GM21576 (cell line): Measurements from ENCODE around the gene EXOSC7.
"Not testable (repeated sequence)": the region's sequence is repeated elsewhere in the genome, so short reads cannot be mapped to it uniquely, and the experiment has no call there.

ENCODE experiments used
- ATAC-seq: cut with Tn5 transposase; IDR thresholded peaks from one replicate; pipeline ENCODE4 v1.9.1; 2021; ENCODE audit warnings: mild to moderate bottlenecking, moderate library complexity; ENCODE audit not compliant: unreplicated experiment

EXOSC7 gene

DNA sequence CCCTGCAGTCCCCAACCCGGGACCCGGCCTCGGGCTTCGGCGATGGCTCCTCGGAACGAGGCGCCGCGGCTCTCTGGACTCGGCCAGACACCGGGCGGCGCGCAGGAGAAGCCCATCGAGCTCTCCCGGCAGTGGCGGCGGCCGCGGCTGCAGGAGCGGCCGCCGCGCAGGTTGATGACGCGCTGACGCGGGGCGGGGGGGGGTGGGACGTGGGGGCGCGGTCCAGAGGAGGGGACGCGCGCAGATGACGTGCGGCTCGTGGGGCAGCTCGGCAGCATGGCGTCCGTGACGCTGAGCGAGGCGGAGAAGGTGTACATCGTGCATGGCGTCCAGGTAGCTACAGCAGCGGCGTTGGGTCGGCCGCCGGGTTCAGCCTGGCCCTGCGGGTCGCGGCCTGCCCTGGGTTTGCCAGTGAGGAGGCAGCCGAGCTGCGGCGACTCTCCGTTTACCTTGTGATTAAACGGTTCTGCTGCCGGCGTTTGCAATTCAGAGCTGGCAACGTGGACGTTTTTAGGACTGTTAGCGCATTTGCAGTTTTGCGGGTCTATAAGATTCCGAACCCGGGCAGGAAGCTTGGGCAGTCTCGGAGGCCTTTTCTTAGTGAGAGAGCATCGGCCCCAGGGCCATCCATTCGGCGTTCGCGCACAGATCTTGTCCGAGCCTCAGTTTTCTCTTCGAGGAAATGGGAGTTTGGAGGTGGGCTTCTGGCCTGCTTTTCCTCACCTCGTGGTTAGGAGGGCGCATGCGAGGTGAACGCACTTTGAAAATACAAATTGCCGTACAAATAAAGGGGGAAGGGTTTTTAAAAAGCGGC, at the start of gene EXOSC7, which contains the start of gene ZDHHC3:
Gene EXOSC7, plus strand, starts transcription at position 243 of the 814 bp plus-strand sequence. Its CDS starts 34 bp downstream, at position 277.
Gene ZDHHC3, minus strand, starts transcription at position 173 of the 814 bp plus-strand sequence. CDS start 16,738 bp downstream, outside the sequence.
- peak; percentile 78 for ATAC-seq

DNA sequence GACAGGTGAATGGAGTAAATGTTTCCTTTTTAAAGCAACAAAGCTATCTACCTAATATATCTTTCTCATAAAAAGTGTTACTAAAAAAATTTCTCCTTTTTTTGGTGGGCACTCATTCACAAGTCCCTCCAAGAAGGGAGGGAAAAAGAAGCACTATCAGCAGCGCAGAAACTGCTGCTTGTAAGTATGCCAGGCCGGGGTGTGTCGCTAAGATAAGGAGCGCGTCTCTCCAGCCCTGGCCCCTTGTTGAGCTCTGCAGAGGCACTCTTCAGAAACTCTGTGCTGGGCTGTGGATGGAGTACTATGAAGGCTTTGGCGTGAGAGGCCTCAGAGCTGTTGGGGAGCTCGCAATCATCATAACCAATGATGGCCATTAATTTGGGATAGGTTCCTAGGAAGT, 49.1 kb upstream of the EXOSC7 start:
- no peak for ATAC-seq

GRCh38 chr3:44927371-44927770, 48.7 kb upstream of the EXOSC7 start:
- ATAC-seq: no peak

DNA sequence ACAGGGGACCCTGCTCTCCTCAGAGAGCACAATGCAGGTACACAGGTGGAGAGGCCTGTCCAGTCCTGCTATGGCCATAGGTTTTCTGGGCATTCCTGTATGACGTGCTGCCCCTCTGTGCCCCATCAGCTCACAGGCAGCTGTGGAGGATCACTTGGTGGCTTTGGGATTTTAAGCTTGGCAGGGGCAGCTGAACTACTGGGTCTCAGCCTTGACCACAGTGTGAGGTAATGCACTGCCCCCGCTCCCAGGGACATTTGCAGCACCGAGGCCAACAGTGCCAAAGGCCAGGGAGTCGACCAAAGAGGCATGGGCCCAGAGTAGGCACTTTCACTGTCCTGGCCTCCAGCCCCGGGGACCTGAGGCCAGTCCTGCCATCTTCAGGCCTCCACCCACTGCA, 46.3 kb upstream of the EXOSC7 start:
- ATAC-seq: no peak

DNA sequence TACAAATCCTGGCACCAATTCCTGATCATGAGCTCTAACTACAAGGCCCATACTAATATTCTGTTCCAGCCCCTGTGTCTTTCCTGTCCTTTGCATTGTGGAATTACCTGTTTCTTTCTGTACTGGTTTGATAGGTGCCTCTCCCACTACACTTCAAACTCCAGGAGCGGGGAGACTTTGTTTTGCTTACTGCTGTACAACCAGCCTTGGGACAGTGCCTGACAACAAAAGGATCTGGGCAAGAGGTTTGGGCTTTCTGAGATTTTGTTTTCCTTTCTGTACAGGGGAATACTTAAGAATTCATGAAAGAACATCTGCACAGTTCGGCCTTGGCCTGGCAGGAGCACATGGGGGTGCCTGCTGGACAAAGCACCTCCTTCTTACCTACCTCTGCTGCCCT, 45.1 kb upstream of the EXOSC7 start:
- ATAC-seq: no peak

GRCh38 chr3:44931791-44932190, 44.3 kb upstream of the EXOSC7 start:
- ATAC-seq: no peak

DNA sequence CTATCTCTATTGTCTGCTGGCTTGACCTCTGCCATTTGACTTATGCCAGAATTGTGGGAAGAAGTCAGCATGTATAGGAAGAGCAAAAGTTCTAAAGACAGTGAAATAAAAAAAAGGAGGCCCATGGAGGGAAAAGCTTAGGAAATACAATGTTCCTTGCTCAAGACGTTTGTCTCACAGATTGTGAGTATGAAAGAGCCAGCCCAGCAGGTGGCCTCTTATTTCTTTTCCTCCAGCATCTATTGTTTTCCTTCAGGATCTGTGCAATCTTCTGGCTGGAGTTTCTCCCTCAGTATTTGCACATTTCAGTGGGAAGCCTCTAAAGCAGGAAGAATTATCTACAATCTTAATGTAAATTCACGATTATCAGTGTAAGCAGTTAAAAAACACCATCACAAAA, 43.8 kb upstream of the EXOSC7 start:
- ATAC-seq: no peak

GRCh38 chr3:44932986-44933944, 42.8 kb upstream of the EXOSC7 start:
- no peak for ATAC-seq

DNA sequence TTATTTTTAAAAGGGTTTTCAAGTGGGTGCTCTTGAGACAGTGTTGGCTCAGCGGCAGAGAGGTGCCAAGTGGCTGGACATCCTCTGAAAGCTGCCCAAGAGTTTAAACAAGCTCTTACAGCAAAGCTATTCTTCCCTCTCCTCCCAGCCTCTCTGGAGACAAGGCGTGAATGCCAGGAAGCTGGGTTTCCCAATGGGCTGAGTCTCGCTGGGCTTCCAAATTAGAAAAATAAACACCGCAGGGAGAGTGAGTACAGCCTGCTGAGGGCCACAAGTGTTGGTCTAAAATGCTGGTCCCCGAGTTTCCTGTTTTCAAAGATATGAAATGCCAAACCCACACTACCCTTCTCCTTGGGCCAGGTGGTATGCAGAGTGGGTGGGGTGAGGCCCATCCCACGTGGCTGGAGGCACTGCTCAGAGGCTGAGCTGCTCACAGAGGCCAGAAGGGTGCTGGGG, 36.4 kb upstream of the EXOSC7 start:
- no peak for ATAC-seq

DNA sequence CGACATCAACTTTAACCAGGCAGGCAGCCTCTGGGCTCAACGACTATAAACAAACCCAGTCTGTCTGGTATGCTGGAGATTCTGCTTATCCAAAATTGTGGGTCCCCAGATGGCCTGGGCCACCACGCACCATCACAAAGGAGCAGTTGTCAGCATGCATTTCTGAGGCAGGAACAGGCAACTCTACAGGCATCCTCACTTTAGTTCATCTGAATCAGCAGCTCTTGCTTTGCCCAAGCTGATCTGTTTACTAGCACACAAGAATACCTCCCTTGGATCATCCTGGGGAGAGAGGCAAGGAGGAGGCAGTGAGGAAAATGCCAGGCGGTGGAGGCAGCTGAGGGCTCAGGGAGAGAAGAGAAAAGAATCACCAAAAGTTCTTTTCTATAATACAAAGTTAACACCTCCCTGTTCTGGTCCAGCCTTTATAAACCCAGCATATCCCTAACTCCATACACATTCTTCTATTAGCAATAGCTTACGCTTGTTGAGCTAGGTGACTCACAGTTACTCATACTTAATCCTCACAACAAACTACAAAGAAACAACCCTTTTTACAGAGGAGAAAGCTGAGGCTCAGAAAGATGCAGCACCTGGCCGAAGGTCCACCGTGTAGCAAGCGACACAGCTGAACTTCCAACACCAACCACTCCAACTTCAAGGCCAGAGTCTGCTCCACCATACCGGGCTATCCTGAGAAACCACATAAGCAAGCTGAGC, 33.7 kb upstream of the EXOSC7 start:
- ATAC-seq: no peak

DNA sequence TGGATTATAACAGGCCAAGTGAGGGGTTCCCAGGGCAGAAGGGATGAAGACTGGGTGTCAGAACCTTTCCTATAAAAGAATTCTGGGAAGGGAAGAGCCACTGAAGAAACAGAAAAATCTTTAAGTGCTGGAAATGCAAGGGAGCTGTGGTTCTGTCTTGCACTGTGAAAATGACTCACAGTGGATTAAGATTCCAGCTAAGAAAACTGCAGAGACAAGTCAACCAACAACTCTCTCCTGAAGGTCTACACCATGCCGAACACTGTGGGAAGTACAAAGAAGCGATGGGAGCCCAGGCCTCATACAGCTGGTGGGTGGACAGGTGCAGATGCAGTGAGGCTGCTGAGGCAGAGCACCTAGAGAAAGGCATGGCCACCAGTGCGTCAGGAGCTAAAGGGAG, 27.8 kb upstream of the EXOSC7 start:
- ATAC-seq: no peak

DNA sequence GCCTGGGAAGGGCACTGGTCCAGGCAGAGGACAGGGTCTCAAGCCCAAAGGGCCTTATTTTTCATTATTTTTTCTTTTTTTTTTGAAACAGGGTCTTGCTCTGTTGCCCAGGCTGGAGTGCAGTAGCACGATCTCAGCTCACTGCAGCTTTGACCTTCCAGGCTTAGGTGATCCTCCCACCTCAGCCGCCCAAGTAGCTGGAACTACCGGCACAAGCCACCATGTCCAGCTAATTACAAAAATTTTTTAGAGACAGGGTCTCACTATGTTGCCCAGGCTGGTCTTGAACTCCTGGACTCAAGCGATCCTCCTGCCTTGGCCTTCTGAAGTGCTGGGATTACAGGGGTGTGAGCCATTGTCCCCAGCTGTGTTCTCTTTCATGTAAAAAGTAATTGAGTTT, 26.3 kb upstream of the EXOSC7 start:
- not testable (repeated sequence) for ATAC-seq

DNA sequence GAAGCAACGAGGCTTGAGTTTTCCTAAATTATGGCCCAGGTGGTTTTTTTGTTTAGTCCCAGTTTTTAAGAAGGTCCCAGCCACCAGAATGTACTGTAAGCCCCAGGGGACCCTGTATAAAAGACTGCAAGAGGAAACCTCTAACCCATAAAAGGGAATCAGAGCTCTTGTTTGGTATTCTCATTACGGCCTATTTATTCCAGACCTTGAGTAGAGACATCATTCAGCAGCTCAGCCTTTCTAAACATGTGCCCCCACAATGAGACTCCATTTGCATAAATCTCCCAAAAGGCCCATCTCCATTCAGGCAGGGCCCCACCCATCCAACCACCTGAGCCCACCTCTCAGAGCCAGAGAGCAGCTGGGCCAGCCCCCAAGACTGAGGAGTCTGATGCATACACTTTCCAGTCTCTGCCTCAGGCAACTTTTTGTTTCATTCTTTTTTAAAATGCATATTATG, 25.7 kb upstream of the EXOSC7 start:
- no peak for ATAC-seq

GRCh38 chr3:44952689-44953088, 23.4 kb upstream of the EXOSC7 start:
- no peak for ATAC-seq

DNA sequence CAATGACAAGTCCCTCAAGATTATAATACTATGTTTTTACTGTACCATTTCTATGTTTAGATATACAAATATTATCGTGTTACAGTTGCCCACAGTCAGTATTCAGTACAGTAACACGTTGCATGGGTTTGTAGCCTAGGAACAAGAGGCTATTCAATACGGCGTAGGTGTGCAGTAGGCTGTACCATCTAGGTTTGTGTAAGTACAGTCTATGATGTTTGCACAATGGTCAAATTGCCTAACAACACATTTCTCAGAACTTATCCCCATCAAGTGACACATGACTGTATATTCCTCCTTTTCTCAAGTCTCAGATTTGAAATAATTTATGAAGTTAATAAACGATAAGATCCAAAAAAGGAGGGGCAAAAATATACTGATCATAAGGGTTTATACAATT, 21.7 kb upstream of the EXOSC7 start:
- no peak for ATAC-seq

- ATAC-seq: peak; percentile 83
These were observed 21.1 kb upstream of the EXOSC7 start for GRCh38 chr3:44954962-44955361.

DNA sequence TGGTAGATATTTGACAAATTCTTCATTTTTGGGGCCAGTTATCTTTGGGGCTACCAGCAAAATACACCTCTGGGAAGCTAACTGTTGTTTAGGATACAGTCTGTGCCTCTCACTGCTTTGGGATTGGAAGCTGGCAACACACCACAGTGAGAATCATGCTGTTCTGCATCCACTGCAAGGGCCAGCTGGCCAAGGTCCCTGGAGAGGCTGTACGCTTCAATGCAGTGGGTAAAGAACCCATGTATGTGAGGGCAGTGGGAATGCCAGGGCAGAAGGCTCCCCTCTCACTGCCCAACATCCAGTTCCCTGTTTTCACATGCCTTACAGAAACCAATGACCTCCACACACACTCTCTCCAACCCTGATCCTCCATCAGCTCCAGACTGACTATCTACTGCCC, 20.1 kb upstream of the EXOSC7 start:
- no peak for ATAC-seq

DNA sequence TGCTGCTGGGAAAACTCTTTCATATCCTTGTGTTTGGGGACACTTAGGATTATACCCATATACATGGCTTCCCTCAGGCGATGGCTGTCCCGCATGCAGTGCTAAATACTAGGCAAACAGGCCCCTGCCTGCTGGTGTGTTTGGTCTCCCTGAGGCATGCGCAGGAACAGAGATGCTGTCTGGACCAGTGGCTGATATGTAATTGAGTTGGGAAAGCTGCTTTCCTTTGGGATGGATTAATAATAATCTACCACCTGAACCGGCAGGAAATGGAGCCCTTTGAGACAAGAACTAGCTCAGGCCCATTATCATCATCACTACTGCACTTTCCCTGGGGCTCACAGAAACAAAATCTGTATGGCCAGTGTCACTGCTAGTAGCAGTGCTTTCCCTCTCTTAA, 18.1 kb upstream of the EXOSC7 start:
- no peak for ATAC-seq

GRCh38 chr3:44958386-44958785, 17.7 kb upstream of the EXOSC7 start:
- no peak for ATAC-seq

- no peak for ATAC-seq
These were observed 15.5 kb upstream of the EXOSC7 start for GRCh38 chr3:44960387-44961026.
